PC-9 (cell line): ENCODE results near the gene CCL20. TPM values are rescaled to one million over a fixed set of nuclear protein-coding genes. Genes with fewer than 3 reads are reported as not detected.

Source experiments
- BruUV-seq: library from RNA; stranded (reverse); fragments of 400-500 nt; replicated peaks from 2 replicates; lab custom pipeline; 2021; lab: Mats Ljungman, UMichigan
- CTCF ChIA-PET: fragments of 300-600 bp; sonication (Branson Sonifier 250); formaldehyde crosslinking; loops from one replicate; lab custom pipeline; 2022; ENCODE audit warnings: antibody characterized with exemption; lab: Charles Lee
- POLR2A ChIA-PET: fragments of 300-600 bp; sonication (Branson Sonifier 250); formaldehyde crosslinking; loops from one replicate; lab custom pipeline; 2022; ENCODE audit warnings: antibody characterized with exemption; ENCODE audit not compliant: unreplicated experiment; lab: Charles Lee
- DNase-seq, 2 experiments: peaks; one replicate each; pipeline versions ENCODE4 v3.0.0 to v3.0.0-alpha.2; 2015 to 2022; ENCODE audit warnings: mixed read lengths in 1 of 2
- H2AFZ ChIP-seq: fragments of 200-600 bp; sonication (generic); 2 replicates; pipeline ENCODE4 v1.8.1; 2017; ENCODE audit warnings: antibody characterized with exemption
- H3F3A ChIP-seq: fragments of 200-600 bp; sonication (generic); 2 replicates; pipeline ENCODE4 v1.8.1; 2017; ENCODE audit warnings: antibody characterized with exemption, mild to moderate bottlenecking, low read depth; ENCODE audit not compliant: insufficient read depth
- H3K27ac ChIP-seq: fragments of 200-600 bp; sonication (generic); 2 replicates; pipeline ENCODE4 v1.6.1; 2016; ENCODE audit warnings: mixed run types
- H3K27me3 ChIP-seq: fragments of 200-600 bp; sonication (generic); 2 replicates; pipeline ENCODE4 v1.6.1; 2016; ENCODE audit warnings: low read depth, mixed run types; ENCODE audit not compliant: insufficient read depth
- H3K36me3 ChIP-seq: fragments of 200-600 bp; sonication (generic); 2 replicates; pipeline ENCODE4 v1.6.1; 2016; ENCODE audit warnings: low read depth, mixed run types
- H3K4me1 ChIP-seq: fragments of 200-600 bp; sonication (generic); replicated peaks from 2 replicates; pipeline ENCODE4 v1.6.1; 2016; ENCODE audit warnings: mixed run types; ENCODE audit not compliant: insufficient read depth
- H3K4me2 ChIP-seq: fragments of 200-600 bp; sonication (generic); 2 replicates; pipeline ENCODE4 v1.6.1; 2017; ENCODE audit warnings: mixed run types
- H3K4me3 ChIP-seq: fragments of 200-600 bp; sonication (generic); 2 replicates; pipeline ENCODE4 v1.6.1; 2016; ENCODE audit warnings: mixed run types
- H3K79me2 ChIP-seq: fragments of 200-600 bp; sonication (generic); 2 replicates; pipeline ENCODE4 v1.6.1; 2017; ENCODE audit warnings: low read depth, mixed run types
- H3K9me2 ChIP-seq: fragments of 200-600 bp; sonication (generic); 2 replicates; pipeline ENCODE4 v1.8.1; 2017; ENCODE audit warnings: mild to moderate bottlenecking; ENCODE audit not compliant: insufficient read depth
- H3K9me3 ChIP-seq: fragments of 200-600 bp; sonication (generic); 2 replicates; pipeline ENCODE4 v1.8.1; 2016; ENCODE audit warnings: low read depth; ENCODE audit not compliant: insufficient read depth
- H4K20me1 ChIP-seq: fragments of 200-600 bp; sonication (generic); 2 replicates; pipeline ENCODE4 v1.8.1; 2017; ENCODE audit not compliant: insufficient read depth
- CTCF ChIP-seq: fragments of 200-600 bp; sonication (generic); conservative IDR thresholded peaks from 2 replicates; pipeline ENCODE4 v1.6.1; 2017; ENCODE audit warnings: mixed run types, antibody characterized with exemption, mild to moderate bottlenecking, moderate library complexity
- EZH2 ChIP-seq: fragments of 200-600 bp; sonication (generic); IDR thresholded peaks from 2 replicates; pipeline ENCODE4 v1.8.0; 2017; ENCODE audit warnings: antibody characterized with exemption, low read depth
- intact Hi-C: fragments of 100-400 bp; cut with micrococcal nuclease; formaldehyde crosslinking; loops from one replicate; pipeline ENCODE4 v1.10.0; 2022; ENCODE audit not compliant: unreplicated experiment
- total RNA-seq: library from RNA; stranded (reverse); gene quantifications from 2 replicates; pipeline ENCODE4 v1.2.3, GENCODE V29; 2021

The CCL20 gene
- total RNA-seq, 1 experiment from 2014 or later: not detected

GRCh38 chr2:227846831-227847230 lies 33.2 kb downstream of the CCL20 start:
- H3K4me3 ChIP-seq: no peak overlapping the region
- BruUV-seq: no TSS peak
- H2AFZ ChIP-seq: no peak overlapping the region
- ChIA-PET CTCF (no interaction called here), POLR2A (no interaction called here)
- no peaks in the 10 kb centered on the region for H3K36me3 ChIP-seq
- no peaks in the 10 kb centered on the region for H4K20me1 ChIP-seq
- no peak overlapping the region for H3K4me2 ChIP-seq
- H3K27ac ChIP-seq: no peak overlapping the region
- intact Hi-C loops: no loop called here
- TF ChIP-seq EZH2 (no peak), CTCF (no peak)
- H3F3A ChIP-seq: peaks cover 14% of the 10 kb centered on the region
- no peak for DNase-seq
- no peaks in the 10 kb centered on the region for H3K9me2 ChIP-seq
- peaks cover 3% of the 10 kb centered on the region; the same call in 1 of the 2 replicates for H3K9me3 ChIP-seq
- no peaks in the 10 kb centered on the region for H3K79me2 ChIP-seq
- H3K4me1 ChIP-seq: peaks cover 15% of the 10 kb centered on the region
- no peaks in the 10 kb centered on the region for H3K27me3 ChIP-seq

DNA sequence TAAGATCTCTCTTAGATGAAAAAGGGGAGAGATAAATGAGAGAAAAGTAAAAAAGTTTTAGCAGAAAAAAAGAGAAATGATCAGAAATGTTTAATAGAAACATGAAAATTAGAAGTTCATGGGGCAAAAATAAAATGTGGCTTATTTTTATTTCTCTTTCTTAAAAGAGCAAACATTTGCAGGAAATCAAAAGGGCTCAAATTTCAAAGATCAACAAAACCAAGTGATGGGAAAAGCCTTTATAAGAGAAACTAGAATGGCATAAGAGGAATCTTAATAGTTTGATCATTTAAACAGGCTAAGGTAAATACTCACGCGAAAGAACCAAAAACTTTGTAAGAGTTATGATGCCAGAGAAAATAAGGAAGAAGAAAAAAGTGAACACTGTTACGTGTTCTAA lies 34.5 kb downstream of the CCL20 start:
- DNase-seq: no peak
- Histone ChIP-seq H3K27ac (peak overlapping the region; percentile 59), H3F3A (peaks cover 14% of the 10 kb centered on the region), H3K4me1 (peaks cover 19% of the 10 kb centered on the region), H3K9me3 (peaks cover 3% of the 10 kb centered on the region; the same call in 1 of the 2 replicates), H3K4me3 (no peak overlapping the region), H2AFZ (peak overlapping the region; percentile 41; the same call in 1 of the 2 replicates), H3K27me3 (no peaks in the 10 kb centered on the region), H3K4me2 (peak overlapping the region; percentile 61), H3K79me2 (no peaks in the 10 kb centered on the region), H3K36me3 (no peaks in the 10 kb centered on the region), H4K20me1 (no peaks in the 10 kb centered on the region), H3K9me2 (no peaks in the 10 kb centered on the region)
- TF ChIP-seq CTCF (no peak), EZH2 (no peak)
- CTCF ChIA-PET: no interaction called here
- BruUV-seq: no TSS peak
- intact Hi-C loops: no loop called here
- POLR2A ChIA-PET: no interaction called here

DNA sequence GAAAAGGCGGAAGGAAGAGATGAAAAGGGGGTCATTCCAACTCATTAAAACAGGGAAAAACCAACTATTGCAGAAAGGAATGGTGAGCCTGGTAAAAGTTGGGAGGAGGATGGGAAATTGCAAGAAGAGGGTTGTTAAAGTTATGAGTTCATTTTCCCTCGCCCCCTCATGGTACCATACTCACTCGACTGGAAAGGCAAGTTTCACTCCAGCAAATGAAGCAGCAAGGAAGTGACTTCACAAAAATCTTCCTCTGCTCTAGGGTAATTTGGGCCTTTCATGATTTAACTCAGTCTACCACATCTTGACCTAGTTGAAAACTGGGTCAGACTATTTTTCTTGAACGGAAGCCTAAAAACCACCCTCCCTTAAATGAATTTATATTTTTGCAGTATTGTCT lies 34.9 kb downstream of the CCL20 start:
- intact Hi-C loops: no loop called here
- Histone ChIP-seq H3K9me3 (peaks cover 3% of the 10 kb centered on the region; the same call in 1 of the 2 replicates), H3K4me1 (peaks cover 23% of the 10 kb centered on the region), H2AFZ (peak overlapping the region; percentile 41; the same call in 1 of the 2 replicates), H3K79me2 (no peaks in the 10 kb centered on the region), H3K36me3 (no peaks in the 10 kb centered on the region), H3K27ac (peak overlapping the region; percentile 59), H3K9me2 (no peaks in the 10 kb centered on the region), H4K20me1 (no peaks in the 10 kb centered on the region), H3F3A (peaks cover 14% of the 10 kb centered on the region), H3K4me3 (no peak overlapping the region), H3K27me3 (no peaks in the 10 kb centered on the region), H3K4me2 (peak overlapping the region; percentile 61)
- ChIA-PET POLR2A (no interaction called here), CTCF (no interaction called here)
- peak; percentile 29 to 53 for DNase-seq
- TF ChIP-seq CTCF (no peak), EZH2 (no peak)
- no TSS peak for BruUV-seq
